Glutamatergic neuron (in vitro differentiated cells): ENCODE data around the gene PMEPA1. TPM values are rescaled to one million over a fixed set of nuclear protein-coding genes. Genes with fewer than 3 reads are reported as not detected.

Experiments
- DNase-seq: peaks from one replicate; pipeline ENCODE4 v3.0.0; 2022
- H3K27ac Mint-ChIP-seq: one replicate; pipeline ENCODE4 v1.8.0; 2020; ENCODE audit warnings: mild to moderate bottlenecking, mixed read lengths, inconsistent platforms; ENCODE audit not compliant: unreplicated experiment
- H3K27me3 Mint-ChIP-seq: one replicate; pipeline ENCODE4 v1.8.0; 2020; ENCODE audit warnings: mild to moderate bottlenecking, moderate library complexity, mixed read lengths, inconsistent platforms; ENCODE audit not compliant: unreplicated experiment
- H3K36me3 Mint-ChIP-seq: one replicate; pipeline ENCODE4 v1.8.0; 2020; ENCODE audit warnings: mild to moderate bottlenecking, mixed read lengths, inconsistent platforms; ENCODE audit not compliant: unreplicated experiment
- H3K4me1 Mint-ChIP-seq: one replicate; pipeline ENCODE4 v1.8.0; 2020; ENCODE audit warnings: mild to moderate bottlenecking, low read depth, mixed read lengths, inconsistent platforms; ENCODE audit not compliant: unreplicated experiment
- H3K4me3 Mint-ChIP-seq: one replicate; pipeline ENCODE4 v1.8.0; 2020; ENCODE audit warnings: mild to moderate bottlenecking, mixed read lengths, inconsistent platforms; ENCODE audit not compliant: unreplicated experiment
- H3K9me3 Mint-ChIP-seq: one replicate; pipeline ENCODE4 v1.8.0; 2020; ENCODE audit warnings: mild to moderate bottlenecking, moderate library complexity, mixed read lengths, inconsistent platforms; ENCODE audit not compliant: unreplicated experiment
- total RNA-seq: library from RNA; stranded (reverse); fragmentation: NEBNext Ultra II Directional; extraction: Animal tissue kit (Norgen Biotek cat#: 25700); gene quantifications from one replicate; pipeline ENCODE4 v1.2.1, GENCODE V29; 2021; ENCODE audit not compliant: unreplicated experiment
- TF ChIP-seq, protein P1 (sequence below): fragments of 200-600 bp; sonication (generic); IDR thresholded peaks from one replicate; pipeline ENCODE4 v1.5.0; 2021; ENCODE audit not compliant: partially characterized antibody, unreplicated experiment

The PMEPA1 gene
- total RNA-seq, 1 donor from 2014 or later, result 14.4 TPM

DNA sequence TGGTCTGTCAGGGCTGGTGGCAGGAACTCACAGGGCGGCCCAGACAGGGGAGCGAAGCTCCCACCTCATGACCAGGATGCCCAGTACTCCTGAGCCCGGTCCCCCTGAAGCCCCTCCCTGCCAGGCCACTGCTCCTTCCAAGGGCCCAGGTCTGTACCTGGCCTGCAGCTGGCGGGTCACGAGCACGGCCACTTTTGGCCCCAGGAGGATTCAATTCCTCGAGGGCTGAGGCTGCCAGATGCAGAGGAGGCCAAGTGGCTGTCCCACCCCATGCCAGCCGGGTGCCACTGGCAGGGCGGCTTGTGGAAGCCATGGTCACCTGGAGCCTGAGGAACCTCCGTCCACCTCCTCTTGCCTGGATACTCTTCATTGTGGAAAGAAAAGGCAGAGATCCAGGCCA, 17.4 kb downstream of the PMEPA1 start:
- H3K27me3 Mint-ChIP-seq, result peaks cover 3% of the 10 kb centered on the region
- H3K4me1 Mint-ChIP-seq, result peaks cover 12% of the 10 kb centered on the region
- no peak overlapping the region for H3K27ac Mint-ChIP-seq
- TF ChIP-seq, protein P1, sequence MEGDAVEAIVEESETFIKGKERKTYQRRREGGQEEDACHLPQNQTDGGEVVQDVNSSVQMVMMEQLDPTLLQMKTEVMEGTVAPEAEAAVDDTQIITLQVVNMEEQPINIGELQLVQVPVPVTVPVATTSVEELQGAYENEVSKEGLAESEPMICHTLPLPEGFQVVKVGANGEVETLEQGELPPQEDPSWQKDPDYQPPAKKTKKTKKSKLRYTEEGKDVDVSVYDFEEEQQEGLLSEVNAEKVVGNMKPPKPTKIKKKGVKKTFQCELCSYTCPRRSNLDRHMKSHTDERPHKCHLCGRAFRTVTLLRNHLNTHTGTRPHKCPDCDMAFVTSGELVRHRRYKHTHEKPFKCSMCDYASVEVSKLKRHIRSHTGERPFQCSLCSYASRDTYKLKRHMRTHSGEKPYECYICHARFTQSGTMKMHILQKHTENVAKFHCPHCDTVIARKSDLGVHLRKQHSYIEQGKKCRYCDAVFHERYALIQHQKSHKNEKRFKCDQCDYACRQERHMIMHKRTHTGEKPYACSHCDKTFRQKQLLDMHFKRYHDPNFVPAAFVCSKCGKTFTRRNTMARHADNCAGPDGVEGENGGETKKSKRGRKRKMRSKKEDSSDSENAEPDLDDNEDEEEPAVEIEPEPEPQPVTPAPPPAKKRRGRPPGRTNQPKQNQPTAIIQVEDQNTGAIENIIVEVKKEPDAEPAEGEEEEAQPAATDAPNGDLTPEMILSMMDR, result no peak
- DNase-seq, result no peak
- no peak overlapping the region for H3K4me3 Mint-ChIP-seq
- peaks cover 4% of the 10 kb centered on the region for H3K9me3 Mint-ChIP-seq
- no peaks in the 10 kb centered on the region for H3K36me3 Mint-ChIP-seq

DNA sequence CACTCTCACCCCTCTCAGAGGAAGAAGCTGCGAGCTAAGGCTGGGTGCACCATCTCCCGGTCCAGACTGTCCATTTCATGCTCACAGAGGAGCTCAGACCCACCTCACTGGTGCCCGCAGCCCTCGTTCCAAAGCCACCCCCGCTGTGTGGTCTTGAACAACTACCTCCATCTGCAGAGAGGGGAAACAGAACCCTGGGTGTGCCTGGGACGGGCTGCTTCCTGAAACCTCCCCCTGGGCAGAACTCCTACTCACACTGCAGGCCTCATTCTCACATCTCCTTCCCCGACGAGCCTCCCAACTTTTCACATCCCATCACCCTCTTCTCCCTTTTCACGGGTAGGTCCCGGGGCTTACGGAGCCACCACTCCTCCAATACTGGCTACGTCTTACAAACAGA, 18.1 kb downstream of the PMEPA1 start:
- Mint-ChIP-seq H3K4me3 (no peak overlapping the region), H3K4me1 (peaks cover 10% of the 10 kb centered on the region), H3K9me3 (peaks cover 4% of the 10 kb centered on the region), H3K36me3 (no peaks in the 10 kb centered on the region), H3K27me3 (peaks cover 7% of the 10 kb centered on the region), H3K27ac (no peak overlapping the region)
- TF ChIP-seq, protein P1, result no peak
- no peak for DNase-seq

DNA sequence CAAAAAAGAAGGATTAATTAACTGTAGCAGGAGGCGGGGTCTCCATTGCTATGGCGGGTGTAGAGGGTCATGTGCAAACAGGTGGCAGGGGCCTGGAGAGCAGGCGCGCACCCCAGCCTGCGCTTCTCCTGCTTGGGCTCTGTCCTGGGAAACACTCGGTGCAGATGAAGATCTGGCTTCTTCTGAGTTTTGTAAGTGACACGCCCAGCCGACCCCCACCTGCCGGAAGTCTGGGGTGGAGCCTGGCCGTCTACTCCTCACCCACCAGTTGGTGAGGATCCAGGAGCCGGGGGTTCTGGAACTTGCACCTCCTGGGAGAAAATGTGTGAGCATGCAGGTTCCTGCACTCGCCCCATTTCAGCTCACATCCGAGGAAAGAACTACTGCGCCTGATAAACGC, 19.3 kb downstream of the PMEPA1 start:
- TF ChIP-seq, protein P1, result no peak
- H3K9me3 Mint-ChIP-seq, result peaks cover 4% of the 10 kb centered on the region
- no peak for DNase-seq
- H3K4me3 Mint-ChIP-seq, result no peak overlapping the region
- H3K4me1 Mint-ChIP-seq, result peaks cover 20% of the 10 kb centered on the region
- H3K36me3 Mint-ChIP-seq, result no peaks in the 10 kb centered on the region
- H3K27ac Mint-ChIP-seq, result no peak overlapping the region
- H3K27me3 Mint-ChIP-seq, result peaks cover 7% of the 10 kb centered on the region

DNA sequence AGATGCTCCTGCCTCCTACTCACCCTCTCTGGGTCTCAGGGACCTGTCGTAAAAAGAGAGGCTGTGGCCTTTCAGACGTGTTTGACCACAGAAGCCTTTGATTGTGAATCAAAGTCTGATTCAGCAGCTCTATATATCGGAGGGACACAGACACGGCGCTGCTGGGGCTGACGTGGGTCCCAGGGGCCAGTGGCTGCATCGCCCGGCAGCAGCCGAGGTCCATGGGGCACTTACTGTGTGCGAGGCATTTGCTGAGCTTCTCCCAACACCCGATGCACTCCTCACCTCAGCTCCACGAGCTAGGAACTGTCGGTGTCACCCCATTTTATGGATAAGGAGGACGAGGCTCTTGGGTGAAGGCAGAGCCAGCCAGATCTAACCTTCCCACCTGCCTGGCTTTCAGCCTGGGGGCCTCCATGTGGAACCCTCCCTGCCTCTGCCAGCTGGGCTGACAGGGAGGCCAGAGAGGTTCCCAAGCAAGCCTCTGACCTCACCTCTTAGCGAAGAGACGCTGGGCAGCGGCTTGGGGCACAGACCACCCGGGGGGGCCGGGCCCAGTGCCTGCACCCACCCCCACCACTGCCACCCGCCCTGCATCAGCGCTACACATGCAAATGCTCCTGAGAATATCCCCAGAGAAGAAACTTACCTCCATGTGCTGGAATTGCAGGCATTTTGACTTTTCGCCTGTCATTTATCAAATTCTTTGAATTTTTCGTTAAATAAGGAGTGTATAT, 19.9 kb downstream of the PMEPA1 start:
- Mint-ChIP-seq H3K4me1 (peaks cover 25% of the 10 kb centered on the region), H3K27ac (no peak overlapping the region), H3K9me3 (peaks cover 4% of the 10 kb centered on the region), H3K36me3 (no peaks in the 10 kb centered on the region), H3K27me3 (peaks cover 7% of the 10 kb centered on the region), H3K4me3 (no peak overlapping the region)
- no peak for DNase-seq
- TF ChIP-seq, protein P1, result no peak

DNA sequence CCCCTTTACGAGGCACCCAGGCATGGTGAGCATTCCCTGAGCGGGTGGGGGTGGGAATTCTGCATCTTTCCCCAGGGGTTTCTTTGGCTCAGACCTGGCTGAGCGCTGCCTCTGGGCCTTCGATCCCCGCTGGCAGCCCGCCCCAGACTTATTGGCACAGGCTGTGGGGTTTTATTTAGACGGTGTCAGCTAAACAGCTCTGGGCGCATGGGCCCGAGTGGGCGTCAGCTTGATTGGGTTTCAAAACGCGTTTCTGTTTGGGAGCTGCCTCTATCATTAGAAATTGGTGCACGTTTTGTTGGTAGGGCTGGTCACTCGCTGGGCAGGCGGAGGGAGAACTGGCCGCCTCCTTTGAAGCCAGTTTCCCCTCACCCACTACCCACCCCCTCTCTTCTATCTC, 21.0 kb downstream of the PMEPA1 start:
- TF ChIP-seq, protein P1, result no peak
- H3K4me3 Mint-ChIP-seq, result no peak overlapping the region
- no peaks in the 10 kb centered on the region for H3K36me3 Mint-ChIP-seq
- H3K27me3 Mint-ChIP-seq, result peaks cover 7% of the 10 kb centered on the region
- no peak overlapping the region for H3K27ac Mint-ChIP-seq
- H3K9me3 Mint-ChIP-seq, result peaks cover 1% of the 10 kb centered on the region
- peaks cover 29% of the 10 kb centered on the region for H3K4me1 Mint-ChIP-seq
- no peak for DNase-seq
